Astrocyte of the cerebellum (primary cell): ENCODE data around the gene C12orf56.

Experiments
- DNase-seq: peaks from one replicate; pipeline ENCODE4 v3.0.0-alpha.2; 2011; ENCODE audit warnings: low read depth
- H3K4me3 ChIP-seq: 2 replicates; pipeline ENCODE4 v1.5.1; 2011; ENCODE audit warnings: mild to moderate bottlenecking, low read depth, low read length, moderate library complexity
- CTCF ChIP-seq: IDR thresholded peaks from 2 replicates; pipeline ENCODE4 v1.5.1; 2012; ENCODE audit warnings: low read length, low read depth, moderate library complexity, mild to moderate bottlenecking; ENCODE audit errors: missing control alignments
- in situ Hi-C: cut with HindIII; loops from 2 replicates; pipeline ENCODE4 v1.10.0; 2017; ENCODE audit warnings: low sequenced_read_pairs

The C12orf56 gene

GRCh38 chr12:64243809-64244208 is 146.7 kb downstream of the C12orf56 start:
- no peak for TF ChIP-seq CTCF
- in situ Hi-C loops: loop anchor here (5.0 kb wide), 1 partner anchor 97 kb away; no protein-coding TSS in a partner anchor
- no peak overlapping the region for H3K4me3 ChIP-seq
- DNase-seq: no peak

- no peak for TF ChIP-seq CTCF
- no peak for DNase-seq
- in situ Hi-C loops: loop anchor here (5.0 kb wide), 1 partner anchor 93 kb away; no protein-coding TSS in a partner anchor
- H3K4me3 ChIP-seq: no peak overlapping the region
Measured at GRCh38 chr12:64240781-64241180, 149.8 kb downstream of the C12orf56 start.

- DNase-seq: no peak
- H3K4me3 ChIP-seq: no peak overlapping the region
- in situ Hi-C loops: no loop called here
- no peak for TF ChIP-seq CTCF
Measured at GRCh38 chr12:64237382-64237781, 153.2 kb downstream of the C12orf56 start.

- in situ Hi-C loops: no loop called here
- TF ChIP-seq CTCF: peak; percentile 35
Measured at GRCh38 chr12:64236549-64236948, 154.0 kb downstream of the C12orf56 start.

GRCh38 chr12:64232196-64232595 is 158.4 kb downstream of the C12orf56 start:
- DNase-seq: no peak
- in situ Hi-C loops: no loop called here
- TF ChIP-seq CTCF: no peak
- no peak overlapping the region for H3K4me3 ChIP-seq

More at GRCh38 chr12:64236549-64236948, 154.0 kb downstream of the C12orf56 start:
- peak; percentile 6 for DNase-seq
- no peak overlapping the region for H3K4me3 ChIP-seq

- in situ Hi-C loops: no loop called here
- TF ChIP-seq CTCF: no peak
- DNase-seq: no peak
Measured at GRCh38 chr12:64229796-64230195, 160.8 kb downstream of the C12orf56 start.

GRCh38 chr12:64229240-64229639 is 161.3 kb downstream of the C12orf56 start:
- in situ Hi-C loops: no loop called here
- TF ChIP-seq CTCF: no peak
- H3K4me3 ChIP-seq: no peak overlapping the region
- DNase-seq: no peak

More at GRCh38 chr12:64229796-64230195, 160.8 kb downstream of the C12orf56 start:
- H3K4me3 ChIP-seq: no peak overlapping the region
